Stimulated activated naive CD8-positive, alpha-beta T cell treated with anti-CD3 and anti-CD28 coated beads, Interleukin-15, Interleukin-2, amounts not matched to agents 100 U/mL and 50 U/mL, for 24 hours (primary cell): ENCODE results near the gene FGFBP1.

Source experiments
- ATAC-seq: fragments of 150-1000 bp; cut with Tn5 transposase; one replicate; pipeline ENCODE4 v1.10.0; 2021
- DNase-seq: peaks from one replicate; pipeline ENCODE4 v3.0.0; 2021

Gene FGFBP1

DNA sequence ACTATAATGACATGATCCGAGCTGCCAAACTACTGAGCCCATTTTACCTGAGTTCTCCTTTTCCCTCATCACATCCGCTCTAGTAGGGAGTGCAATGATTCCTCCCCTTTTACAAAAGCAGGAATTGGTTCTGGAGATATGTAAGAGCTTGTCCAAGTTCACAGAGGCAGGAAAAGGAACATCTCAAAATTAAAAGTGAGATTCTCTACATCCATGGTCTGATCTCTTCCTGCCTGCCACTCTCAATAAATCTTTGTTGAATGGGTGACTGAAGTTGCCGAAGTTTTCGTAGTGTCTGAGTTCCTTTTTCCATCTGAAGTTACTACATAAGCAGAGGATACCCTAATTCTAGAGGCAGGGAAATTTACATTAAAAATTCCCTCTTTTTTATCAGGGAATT lies at the start of gene FGFBP1:
FGFBP1 (minus strand) TSS at position 101 of the 400 bp plus-strand sequence. CDS start 2,108 bp downstream, outside the sequence.
- ATAC-seq (no peak), DNase-seq (no peak)

DNA sequence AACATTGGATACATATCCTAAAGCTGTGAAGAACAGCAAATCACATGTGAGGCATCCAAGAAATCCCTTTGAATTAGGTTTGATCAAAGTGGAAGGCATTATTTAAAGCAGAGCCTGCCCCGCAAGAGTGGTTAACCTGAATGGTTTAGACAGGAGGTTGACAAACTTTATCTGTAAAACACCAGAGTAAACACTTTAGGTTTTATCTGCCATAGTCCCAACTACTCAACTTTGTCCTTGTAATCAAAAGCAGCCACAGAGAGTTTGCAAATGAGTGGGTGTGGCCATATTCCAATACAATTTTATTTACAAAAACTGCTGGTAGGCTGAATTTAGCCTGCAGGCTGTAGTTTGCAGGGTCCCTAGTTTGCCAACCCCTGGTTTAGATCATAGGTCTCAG lies 49.7 kb upstream of the FGFBP1 start:
- DNase-seq (no peak), ATAC-seq (no peak)

DNA sequence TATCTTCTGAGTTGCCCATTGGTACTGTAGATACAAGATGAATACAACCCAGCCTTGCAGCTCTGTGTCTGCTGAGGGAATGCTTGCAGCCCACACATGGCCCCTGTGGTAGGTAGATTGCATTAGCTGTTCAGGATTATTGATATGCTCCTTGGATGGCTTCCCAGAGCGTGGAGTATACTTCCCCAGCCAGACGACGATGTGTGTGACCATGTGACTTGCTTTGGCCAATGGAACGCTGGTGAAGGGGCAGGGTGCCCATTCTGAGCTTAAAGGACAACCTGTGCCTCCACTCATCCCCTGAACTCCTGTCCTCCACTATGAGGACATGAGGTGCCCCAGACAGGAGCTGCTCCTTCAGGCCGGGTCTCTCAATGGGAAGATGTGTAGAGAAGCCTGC lies 48.4 kb upstream of the FGFBP1 start:
- ATAC-seq (no peak), DNase-seq (no peak)

DNA sequence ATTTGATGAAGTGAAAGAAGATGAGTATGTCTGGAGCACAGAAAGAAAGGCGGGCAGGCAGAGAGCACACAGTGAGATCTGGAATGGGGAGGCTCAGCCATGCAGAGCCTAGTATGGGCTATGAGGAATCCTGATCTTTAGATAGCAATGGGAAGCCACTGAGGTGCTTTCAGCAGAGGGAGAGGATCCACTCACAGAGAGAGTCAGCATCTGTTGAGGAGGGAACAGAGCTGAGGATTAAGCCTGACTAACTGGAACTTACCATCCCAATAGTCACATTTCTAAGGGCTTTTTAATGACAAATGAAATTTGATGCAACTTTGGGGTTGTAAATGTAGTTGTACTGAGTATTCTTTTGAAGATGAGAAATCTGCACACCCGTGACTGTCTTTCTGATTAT lies 45.1 kb upstream of the FGFBP1 start:
- ATAC-seq (no peak), DNase-seq (no peak)

DNA sequence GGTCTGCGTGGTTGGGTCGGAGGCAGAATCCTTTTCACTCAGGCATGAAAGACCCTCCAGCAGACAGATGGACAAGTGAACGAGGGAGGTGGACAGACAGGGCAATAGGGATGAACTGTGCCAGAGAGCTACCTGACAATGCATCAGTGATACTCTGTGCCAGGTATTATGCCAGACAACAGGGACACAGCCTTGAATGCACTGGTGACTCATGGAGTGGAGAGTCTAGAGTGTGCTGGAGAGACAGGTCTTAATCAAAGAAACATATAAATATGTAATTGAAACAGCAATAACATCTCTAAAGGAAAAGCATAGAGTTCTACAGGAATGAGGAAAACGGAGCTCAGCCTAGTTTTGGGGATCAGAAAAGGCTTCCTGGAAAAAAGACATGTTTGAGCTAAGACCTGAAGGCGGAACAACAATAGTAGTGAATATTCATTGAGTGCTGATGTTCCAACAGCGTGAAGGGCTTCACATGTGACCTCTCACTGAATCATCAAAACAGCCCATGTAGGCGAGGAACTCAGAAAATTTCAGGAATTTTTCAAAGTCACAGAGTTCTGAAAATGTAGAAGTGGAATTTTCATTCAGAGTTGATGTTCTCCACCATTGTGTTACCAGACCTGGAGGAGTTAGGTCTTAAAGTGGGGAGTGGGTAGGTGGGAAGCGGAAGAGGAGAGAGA lies 44.4 kb upstream of the FGFBP1 start:
- DNase-seq (no peak), ATAC-seq (no peak)

DNA sequence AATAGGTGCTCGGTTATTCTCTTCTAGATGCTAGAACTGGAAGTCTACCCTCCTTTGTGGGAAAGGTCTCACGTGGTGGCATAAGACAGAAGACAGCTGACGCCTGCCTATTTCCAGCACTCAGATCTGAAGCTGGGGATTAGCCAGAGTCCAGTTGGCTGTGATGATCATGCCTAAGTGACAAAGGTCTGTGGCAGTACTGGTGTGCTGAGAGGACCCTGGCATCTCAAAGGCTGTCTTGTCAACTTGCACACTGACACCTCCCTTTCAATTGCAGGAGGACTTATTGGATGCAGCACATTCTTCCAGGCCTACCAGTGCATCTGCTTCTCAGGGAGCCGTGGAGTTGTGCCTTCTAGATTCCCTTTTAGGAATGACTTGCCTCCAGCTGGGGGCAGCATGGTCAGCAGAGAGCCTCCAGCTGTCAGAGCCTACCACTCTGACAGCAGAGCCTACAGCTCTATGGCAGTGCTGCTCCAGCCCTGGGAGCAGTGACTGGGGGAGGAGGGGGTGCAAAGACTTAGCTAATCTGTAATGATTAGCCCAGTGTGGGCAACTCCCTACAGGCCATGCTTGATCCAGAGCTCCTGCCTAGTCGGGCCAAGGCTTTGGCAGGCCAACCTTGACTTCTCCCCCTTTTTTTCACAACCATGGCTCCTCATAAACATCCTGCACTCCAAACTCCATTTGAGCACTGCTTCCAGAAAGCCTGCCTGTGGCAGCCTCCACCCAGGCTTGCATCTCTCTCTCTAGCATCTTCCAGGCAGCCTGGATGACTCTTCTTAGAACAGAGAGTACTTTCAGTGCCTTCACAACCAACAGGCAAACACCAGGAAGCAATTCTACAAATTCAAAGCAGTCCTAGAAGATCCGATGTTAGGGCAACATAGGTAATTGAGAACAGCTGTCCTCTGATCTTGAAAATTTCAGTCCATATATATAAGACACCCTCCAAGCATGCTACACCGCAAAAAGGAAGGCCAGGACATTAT lies 38.2 kb upstream of the FGFBP1 start:
- ATAC-seq = no peak

DNA sequence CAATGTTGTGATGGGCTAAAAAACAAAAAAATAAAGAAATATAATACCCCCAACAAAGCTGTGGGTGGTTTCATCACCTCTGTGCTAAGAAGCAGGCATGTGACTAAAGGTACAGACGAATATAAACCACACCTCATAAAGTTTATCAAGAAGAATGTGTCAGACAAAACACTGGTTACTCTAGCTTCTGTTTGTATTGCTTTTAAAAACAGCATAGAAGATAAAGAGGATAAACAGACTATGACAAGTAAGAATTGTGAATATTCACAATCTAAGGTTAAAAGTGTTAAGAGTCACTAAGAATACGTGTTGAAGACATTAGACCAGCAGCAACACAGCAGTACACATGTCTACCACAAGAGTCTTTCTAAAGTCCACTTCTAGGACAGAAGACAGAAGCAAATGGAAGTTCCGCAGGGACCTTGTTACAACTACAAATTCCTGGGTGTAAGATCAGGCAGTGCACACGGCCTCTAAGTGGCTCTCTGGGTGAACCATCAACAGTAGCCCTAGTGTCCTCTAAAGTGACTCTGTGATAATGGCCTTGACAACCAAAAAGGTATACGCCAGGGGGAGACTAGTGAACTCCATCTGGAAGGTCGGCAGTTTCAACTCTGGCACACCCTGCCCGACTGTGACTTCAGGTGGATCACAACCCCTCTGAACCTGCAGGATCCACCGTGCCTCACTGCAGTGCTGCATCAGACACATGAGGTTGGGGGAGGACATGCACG lies 32.7 kb upstream of the FGFBP1 start:
- ATAC-seq (no peak), DNase-seq (no peak)

More for the DNA sequence above, 38.2 kb upstream of the FGFBP1 start:
- no peak for DNase-seq

DNA sequence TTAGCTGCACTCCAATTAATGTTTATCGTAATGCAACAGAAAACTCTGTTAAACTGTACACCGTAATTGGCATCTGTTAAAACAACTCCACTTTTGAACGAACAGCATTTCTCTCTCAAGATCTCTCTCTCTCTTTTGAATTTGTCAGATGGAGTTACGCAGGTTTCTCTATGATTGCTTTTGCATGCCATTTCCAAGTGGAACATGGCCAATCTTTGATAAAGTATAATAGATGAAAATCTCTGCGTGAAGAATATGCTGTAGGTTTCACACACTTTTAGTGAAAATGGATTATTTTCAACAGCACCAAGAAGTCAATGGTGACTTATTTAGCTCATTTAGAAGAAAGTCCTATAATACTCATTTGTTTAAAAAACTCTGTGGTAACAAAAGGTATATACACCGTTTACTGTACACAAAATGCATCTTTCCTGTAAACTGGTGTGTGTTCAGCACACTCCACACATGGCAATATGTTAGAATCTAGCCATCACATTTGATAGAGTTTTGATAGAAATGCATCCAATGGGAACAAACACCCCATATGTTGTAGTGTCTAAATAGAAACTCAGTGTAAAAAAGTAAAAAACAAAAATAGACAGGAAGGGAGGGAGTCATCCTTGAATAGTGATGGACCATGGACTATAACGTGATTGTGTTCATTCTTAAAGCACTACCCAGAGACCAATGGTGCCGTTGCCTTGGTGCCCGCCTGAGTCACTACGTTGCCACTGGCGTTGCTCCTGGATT lies 30.2 kb upstream of the FGFBP1 start:
- no peak for DNase-seq
- ATAC-seq = no peak

DNA sequence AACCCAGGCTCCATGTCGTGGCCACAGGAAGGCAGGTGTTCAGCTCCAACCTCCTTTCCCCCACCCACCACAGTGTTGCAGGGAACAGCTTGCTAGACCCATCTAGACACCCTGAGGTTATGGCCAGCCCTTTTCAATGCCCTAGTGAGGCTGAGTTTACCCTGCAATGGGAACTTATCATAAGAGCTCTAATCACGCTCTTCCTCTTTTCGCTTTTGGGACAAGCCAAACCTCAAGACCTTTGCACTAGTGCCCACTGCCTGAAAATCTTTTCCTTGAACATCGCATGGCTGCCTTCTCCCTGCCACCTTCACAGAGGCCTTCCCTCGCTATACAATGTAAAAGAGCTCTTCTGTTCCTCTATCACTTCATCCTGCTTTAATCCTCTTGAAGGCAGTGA lies 26.8 kb upstream of the FGFBP1 start:
- DNase-seq = no peak

DNA sequence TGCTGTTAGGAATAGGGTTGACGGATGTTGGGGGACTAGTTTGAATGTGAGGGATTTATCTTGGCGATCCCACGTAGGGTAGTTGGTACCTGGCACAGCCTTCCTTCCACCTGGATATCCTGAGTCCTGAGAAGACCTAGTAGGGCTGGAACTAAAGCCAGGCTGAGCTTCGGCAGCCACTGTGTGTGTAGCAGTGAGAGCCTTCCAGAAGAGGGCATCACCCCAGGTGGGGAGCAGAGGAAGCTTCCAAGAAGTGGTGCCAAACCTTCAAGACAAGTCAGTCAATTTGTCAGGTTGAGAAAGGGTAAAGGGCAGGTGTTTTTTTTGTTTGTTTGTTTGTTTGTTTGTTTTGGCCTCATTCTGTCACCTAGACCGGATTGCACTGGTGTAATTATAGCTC lies 25.6 kb upstream of the FGFBP1 start:
- no peak for ATAC-seq
- DNase-seq = no peak

More for the DNA sequence above, 26.8 kb upstream of the FGFBP1 start:
- ATAC-seq = no peak

DNA sequence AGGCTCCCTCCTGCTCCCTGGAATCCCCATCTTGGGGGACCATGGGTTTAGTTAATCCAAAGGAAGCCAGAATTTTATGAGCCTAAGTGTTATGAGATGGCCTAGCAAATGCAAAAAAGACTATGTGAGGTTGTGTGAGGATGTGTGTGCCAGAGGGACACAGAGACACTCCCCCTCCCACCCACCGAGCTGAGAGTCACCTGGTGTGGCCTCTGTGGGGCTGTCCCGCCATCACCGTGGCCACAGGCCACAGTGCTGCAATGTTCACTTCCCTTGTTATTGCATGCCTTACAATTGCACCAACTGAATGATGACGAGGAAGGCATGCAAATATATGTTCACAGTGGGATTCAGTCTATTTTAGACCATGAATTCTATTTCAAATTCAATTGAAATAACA lies 25.0 kb upstream of the FGFBP1 start:
- DNase-seq = peak; percentile 76
- peak; percentile 90 for ATAC-seq

DNA sequence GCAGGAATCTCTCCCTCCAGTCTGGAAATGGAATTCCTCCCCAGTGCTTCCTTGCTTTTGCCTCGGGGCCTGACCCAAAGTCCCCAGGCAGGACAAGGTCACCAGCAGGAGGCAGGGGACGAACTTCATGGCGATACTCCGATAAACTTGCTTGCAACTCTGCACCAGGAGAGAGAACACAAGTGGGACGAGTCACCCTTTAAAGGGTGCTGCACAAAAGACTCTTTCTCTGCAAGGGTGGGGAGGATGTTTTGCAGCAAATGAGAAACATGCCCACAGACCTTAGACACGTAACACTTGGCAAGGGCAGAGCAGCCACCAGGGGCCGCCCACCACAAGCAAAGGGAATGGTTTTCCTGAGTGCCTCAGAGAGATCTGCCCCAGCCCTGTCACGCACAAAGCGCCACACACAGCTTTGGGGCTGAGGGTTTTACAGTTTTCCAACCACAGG lies 24.5 kb upstream of the FGFBP1 start, which contains the start of gene FGFBP2:
FGFBP2 (minus strand) TSS at position 175 of the 451 bp plus-strand sequence; CDS start at position 129, 46 bp downstream.
- ATAC-seq = peak; percentile 88
- peak; percentile 82 for DNase-seq

DNA sequence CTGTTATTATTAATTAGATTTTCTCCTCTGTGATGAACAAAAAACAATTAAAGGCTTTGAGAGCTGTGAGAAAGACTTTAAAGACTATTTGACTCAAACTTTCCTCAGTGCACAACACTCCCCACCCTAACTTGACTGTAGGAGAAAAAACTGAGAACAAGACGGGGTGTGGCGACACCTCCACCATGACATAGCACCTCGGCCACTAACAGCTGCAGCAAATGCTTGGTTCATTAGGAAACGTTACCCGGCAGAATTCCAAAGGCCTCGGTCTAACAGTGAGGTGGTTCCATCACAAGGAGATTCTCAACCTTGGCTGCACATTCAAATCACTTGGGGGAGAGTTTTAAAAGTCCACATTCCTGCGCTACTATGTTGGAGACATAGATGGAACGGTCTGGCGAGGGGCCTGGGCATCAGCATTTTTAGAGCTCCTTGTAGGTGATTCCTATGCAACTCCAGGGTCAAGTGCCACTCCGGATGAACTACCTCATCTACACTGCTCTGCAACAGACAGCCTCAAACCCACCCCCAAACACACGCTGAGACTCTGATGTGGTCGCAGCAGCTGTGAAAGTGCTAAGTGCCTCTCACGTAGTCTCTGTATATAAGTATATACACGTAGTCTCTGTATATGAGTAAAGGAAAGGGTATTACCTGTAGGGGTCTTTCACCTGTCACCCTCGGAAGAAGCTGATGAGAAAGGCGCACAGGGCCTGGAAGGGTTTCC lies 23.4 kb upstream of the FGFBP1 start:
- DNase-seq = peak; percentile 38
- ATAC-seq = no peak

DNA sequence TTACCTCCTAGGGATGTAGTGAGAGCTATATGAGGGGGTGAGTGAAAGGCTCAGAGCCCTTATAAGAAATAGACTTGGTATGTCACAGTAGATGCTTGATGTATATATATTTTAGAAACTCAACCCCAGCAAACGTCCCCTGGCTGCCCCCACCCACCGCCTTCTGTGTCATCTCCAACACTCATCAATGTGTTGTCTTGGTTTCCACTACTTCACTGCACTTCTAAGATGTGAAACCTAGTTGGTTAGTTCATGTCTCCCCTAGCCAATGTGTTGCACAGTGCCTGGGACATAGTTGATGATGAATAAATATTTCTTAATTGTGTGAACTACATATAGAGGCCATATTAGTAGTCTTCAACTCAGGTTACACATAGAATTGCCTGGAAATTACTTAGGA lies 20.0 kb upstream of the FGFBP1 start:
- DNase-seq (peak; percentile 38), ATAC-seq (peak; percentile 17)

DNA sequence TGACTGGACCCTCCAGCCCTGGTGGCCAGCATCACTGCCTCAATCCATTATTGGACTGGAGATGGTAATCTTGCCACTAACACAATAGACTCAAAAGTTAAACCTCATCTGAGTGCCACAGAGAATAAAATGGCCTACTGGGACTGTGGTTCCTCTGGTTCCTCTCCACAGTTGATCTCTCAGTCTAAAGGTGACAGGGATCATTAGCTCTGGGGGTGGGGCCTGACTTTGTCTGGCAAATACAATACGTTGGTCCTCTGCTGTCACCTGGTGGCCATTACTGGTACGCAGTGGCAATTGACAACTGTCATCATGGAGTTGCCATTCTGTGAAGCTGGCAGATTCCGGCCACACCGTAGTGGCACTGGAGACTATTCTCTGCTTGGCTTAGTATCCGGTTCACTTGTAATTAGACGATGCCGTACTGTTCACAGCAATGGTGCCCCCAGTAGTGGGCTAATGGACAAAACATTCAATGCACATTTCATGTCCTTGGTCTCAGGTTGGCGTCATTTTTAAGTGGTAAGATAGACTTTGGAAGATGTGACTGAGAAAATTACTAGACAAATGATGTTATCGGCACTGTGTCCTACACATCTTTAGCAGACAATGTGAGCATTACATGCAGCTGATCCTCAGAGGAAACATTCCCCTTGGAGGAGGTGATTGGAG lies 17.8 kb upstream of the FGFBP1 start:
- DNase-seq = peak; percentile 89
- ATAC-seq = peak; percentile 85

DNA sequence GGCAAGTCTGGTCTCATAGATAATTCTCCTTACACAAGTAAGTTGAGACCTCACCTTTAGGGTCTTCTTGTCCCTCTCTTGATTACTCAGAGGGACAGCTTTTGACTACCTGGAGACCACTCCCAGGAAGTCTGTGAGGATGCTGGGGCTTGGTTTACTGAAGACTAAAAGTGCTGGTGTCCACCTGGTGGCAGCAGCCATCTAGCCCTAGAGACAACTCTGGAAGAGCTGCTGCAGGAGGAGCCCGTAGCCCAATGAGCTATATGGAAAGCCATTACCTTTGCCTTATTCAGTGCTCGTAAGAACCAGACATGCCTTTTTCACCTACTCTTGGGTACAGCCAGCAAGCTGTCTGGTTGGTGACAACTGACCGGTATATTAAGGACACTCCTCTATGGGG lies 17.1 kb upstream of the FGFBP1 start:
- ATAC-seq (no peak), DNase-seq (no peak)

DNA sequence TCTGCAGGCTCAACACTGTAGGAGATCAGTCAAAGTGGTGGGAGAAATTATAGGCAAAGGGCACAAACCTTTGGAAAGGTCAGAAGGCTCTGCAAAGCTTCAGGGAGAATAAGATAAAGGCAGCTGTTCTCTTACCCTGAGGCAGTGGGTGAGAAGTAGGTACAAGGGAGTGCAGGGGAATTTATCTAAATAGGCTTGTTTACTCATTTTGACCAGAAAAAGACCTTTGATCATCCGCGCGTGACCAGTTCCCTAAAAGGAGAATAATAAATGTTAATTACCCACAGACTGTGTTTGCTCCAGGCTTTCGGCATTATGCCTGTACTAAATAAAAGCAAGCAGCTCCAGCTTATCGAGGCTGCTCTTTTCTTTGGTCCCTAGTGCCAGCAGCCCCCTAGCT lies 15.1 kb upstream of the FGFBP1 start:
- ATAC-seq (no peak), DNase-seq (no peak)

DNA sequence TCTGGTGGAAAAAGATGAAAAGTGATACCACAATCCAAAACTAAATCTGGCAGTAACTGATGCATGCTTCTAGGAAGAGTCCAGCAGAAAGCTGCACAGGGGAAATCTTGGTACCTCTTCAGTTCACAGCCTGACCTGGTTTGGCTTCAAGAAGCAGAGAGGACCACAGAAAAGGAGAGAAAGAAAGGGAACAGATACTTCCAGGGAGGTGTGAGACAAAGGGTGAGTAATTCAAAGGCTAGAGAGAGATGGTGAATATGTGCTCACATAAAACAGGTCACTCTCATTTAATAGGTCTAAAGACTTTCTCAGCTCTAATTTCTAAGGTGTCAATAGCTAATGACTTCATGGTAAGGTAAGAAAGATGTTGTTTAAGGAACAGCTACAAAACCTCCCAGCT lies 13.2 kb upstream of the FGFBP1 start:
- no peak for DNase-seq
- ATAC-seq = no peak

DNA sequence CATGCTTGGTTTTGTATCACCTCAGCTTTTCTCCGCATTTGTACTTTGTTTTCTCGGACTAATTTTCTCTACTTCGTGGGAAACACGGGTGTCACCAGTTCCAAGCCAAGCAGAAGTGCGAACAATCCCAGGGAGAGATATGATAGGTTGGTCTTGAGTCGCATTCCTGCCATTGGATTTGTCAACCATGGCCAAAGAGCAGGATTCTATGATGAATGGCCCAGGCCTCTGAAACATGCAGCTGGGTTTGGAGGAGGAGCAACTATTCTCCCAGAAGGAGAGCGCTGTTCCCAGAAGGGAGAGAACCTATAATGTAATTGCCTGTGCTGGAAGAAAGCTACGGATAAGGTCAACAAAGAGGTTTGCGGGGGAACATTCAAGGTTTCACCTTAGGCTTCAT lies 10.3 kb upstream of the FGFBP1 start:
- no peak for DNase-seq
- ATAC-seq = no peak

DNA sequence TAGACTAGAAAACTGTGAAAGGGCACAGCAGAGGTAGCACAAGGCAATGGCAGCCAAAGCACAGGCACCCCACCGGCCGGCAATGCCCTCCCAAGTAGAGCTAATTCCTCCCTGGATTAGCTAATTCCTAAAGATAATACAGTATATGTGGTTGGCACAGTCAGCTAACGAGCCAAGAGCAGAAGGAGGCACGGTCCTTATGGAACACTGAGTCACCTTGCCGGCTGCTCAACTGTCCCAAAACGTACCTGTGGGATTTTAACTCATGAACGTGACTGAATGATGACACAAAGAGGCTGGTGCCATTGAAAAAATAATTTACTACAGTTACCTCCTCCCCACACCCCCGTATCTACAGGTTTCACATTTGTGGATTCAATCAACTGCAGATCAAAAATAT lies 9.1 kb upstream of the FGFBP1 start:
- DNase-seq = no peak

More for the DNA sequence above, 9.1 kb upstream of the FGFBP1 start:
- no peak for ATAC-seq
